ENCODE results near the gene POMGNT1. TPM values are rescaled to one million over a fixed set of nuclear protein-coding genes. Genes with fewer than 3 reads are reported as not detected.

Gene POMGNT1
- polyA plus RNA-seq, 12 donors = 44.8 to 64.6 (median 48.3) TPM; not detected in 1

DNA sequence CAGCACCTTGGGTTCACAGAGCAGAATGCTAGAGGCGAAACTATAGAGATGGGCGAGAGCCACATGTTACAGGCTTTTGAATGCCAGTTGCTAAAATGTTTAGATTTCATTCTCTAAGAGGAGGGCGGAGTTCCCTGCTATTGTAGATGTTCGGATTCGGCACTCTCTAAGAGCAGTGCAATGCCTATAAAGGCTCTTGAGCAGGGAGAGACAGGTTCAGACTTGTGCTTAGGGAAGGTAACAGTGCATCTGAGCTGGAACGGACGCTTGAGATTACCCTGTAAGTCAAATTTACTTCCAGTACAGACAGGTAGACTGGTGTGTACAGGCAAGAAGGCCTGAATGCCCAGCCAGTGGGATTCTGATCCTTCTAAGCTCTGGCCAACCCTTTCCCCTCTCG, 20.2 kb upstream of the POMGNT1 start:
- DNase-seq = no peak

DNA sequence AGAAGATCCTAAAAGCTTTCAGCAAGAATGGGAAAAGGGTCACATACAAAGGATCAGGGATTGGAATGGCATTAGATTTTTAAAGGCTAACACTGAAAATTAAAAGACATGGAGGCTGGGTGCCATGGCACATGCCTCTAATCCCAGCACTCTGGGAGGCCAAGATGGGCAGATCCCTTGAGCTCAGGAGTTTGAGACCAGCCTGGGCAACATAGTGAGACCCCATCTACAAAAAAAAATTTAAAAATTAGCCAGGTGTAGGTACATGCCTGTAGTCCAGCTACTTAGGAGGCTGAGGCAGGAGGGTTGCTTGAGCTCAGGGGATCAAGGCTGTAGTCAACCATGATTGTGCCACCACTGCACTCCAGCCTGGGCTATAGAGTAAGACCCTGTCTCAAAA, 17.3 kb upstream of the POMGNT1 start:
- DNase-seq = no peak

- no peak for DNase-seq
Observed at GRCh38 chr1:46211051-46211450, 12.8 kb upstream of the POMGNT1 start.

- no peak for DNase-seq
Observed at GRCh38 chr1:46210561-46210960, 12.3 kb upstream of the POMGNT1 start.

- DNase-seq = no peak
Observed at GRCh38 chr1:46206399-46206798, 8.2 kb upstream of the POMGNT1 start.

GRCh38 chr1:46205791-46206190, 7.6 kb upstream of the POMGNT1 start:
- no peak for DNase-seq

DNA sequence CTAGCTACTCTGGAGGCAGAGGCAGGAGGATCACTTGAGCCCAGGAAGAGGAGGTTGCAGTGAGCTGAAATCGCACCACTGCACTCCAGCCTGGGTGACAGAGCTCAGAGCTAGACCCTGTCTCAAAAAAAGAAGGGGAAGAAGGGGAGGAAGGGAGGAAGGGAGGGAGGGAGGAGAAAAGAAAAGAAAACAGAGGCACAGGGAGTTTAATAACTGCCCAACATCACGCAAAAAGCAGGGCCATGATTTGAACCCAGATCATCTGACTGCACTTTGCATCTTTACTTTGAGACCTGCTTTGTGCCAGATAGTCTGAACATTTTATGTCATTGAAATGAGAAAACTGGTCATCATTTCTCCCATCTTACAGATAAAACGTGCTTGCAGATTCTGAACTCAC, 6.9 kb upstream of the POMGNT1 start:
- DNase-seq = no peak

DNA sequence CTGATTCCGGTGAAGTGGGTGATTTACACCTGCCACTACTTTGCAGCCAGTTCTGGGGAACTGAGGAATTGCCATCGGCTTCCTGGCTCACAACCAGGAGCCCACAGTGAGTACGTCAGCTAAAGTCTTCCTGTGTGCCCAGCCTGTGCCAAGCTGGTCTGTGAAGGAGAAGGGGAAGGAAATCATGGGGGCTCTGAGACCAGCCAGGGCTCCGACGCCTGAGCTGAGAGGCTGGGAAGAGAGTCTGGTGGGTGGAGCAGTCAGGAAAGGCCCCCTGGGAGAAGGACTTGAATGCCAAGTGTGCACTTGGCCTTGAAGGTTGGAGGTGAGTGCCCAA, 6.1 kb upstream of the POMGNT1 start:
- no peak for DNase-seq

DNA sequence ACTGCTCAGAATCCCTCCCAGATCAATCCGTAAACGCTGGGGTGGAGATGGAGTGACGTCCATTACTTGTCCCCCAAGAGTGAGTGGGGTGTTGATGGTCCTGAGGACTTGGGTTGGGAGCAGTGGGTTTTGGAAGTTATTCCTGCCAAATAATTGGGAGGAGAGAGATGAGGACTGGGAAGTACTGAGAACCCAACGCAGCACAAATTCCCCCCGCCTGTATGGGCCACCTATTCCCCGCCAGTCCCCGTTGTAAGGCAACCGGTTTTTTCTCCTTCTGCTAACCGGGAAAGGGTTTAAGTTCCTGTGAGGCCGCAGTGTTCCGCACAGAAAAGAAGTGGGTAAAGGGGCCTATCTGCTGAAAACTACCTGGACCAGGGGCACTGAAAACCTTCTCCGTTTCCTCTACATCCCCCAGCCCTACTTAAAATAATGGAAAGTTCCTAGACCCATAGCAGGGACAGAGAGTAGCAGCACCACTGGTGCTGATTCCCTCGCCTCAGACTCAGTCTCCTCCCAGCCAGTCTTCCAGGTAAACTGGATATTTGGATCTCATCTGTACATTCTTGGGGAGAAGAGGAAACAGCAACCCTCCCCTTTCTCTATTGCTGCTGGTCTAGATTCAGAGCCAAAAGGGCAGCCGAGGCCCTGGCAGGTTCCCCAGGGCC, 5.6 kb upstream of the POMGNT1 start:
- no peak for DNase-seq

DNA sequence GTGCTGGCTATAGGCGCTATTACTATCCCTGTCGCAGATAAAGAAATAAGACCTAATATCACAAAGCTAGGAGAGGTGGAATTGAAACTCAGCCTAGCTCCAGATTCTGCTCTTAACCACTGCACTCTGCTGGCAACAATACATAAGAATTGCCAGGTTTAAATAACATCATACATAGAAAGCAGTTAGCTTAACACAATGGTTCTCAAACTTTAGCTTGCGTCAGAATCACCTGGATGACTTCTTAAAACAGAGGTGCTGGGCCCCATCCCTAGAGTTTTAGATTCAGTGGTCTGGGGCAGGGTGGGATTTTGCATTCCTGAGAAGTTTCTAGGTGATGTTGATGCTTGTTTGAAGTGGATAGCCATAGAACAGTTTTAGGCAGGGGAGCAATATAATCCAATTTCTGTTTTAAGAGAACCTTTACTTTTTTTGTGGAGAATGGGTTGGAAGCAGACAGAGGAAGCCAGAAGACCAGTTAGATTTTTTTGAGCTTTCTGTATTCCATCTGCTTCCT, 1.1 kb upstream of the POMGNT1 start:
- DNase-seq = no peak

- no peak for DNase-seq
Observed at GRCh38 chr1:46197560-46197963, 672 bp downstream of the POMGNT1 start.

GRCh38 chr1:46196609-46197008, 1.6 kb downstream of the POMGNT1 start:
- DNase-seq = no peak

GRCh38 chr1:46194641-46195193, 3.5 kb downstream of the POMGNT1 start:
- DNase-seq = no peak

DNA sequence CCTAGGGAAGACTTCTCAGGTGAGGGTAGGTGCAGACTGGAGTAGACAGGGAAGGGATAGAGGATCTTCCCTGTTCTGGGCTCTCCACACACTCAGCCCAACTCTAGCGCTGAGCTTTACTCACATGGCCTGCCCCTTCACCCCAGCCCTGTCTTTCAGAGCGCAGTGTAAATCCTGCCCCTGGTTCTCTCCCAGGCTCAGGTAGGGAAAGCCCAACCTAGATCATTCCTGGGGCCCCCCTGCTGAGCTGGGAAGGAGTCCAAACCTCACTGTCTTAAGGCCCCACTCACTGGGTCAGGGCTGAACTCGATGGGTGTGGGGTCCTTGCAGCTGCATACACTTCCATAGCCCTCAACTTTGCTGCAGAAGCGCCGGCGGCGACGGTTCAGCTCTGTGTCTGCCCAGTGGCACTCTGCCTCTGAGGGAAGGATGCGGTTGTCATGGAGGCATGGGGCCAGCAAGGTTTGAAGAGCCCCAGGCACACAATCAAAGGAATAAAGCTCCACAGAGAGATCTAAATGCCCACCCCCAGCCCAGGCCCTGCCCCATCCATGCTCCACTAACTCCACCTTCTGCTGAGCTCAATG, 4.2 kb downstream of the POMGNT1 start:
- DNase-seq = no peak

GRCh38 chr1:46193285-46193684, 4.9 kb downstream of the POMGNT1 start:
- DNase-seq = no peak

DNA sequence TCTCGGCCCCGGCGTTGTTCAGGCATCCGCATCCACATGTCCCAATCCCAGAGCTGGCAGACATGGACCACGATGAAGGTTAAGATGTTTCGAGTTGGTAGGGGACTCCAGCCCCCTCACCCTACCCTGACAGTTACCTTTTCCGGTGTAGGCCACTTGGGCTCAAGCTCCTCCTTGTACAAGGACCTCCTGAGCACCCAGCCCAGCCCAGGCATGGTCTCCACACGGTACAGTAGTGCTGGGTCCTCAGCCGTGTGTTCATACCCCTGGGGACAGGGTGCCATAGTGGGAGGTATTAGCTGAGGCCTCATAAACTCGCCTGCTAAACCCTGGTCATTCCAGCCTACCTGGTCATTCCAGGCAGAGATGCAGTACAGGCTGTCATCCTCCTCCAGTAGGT, 6.1 kb downstream of the POMGNT1 start:
- no peak for DNase-seq

DNA sequence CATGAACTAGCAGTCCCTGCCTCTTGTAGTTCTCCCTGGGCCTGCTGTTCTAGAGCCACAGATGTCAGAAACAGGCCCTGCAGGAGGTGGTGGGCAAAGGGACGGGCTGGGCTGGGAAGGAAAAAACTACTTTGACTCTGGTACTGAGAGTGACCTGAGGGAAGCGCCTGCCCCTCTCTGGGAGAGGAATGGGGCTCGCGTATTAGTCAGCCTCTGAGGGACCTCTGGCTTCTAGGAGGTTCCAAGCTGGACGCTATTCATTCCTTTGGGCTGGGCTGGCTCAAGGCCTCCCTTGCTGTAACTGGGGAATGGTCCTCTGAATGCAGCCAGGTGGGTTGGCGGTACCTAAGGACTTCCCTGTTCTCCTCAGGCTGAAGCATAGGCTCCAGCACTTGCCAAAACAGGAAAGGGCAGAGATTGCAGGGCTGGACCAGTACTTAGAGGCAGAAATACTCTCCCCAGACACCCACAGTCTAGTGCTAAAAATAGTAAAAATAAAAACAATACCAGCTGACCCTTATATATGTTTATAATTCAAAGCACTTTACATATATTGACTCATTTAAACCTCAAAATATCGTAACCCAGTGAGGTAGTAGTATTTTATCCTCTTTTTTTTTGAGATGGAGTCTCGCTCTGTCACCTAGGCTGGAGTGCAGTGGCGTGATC, 7.1 kb downstream of the POMGNT1 start:
- no peak for DNase-seq

DNA sequence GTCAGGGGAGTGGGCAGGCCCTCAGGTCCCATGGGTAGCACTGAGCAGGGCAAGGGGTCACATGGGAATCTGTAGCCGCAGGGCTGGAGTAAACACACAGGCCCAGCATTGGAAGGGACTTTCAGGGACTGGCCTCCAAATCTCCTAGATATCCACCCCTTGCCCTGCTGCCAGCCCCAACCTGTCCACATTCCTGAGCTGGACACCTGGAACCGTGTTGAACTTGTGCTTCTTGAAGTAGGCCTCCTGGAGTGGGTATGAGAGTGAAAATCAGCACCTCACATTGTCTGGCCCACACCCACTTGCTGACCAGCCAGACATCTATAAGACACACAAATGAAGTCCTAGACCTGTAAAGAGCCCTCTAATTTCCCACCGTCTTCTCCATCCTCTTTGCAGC, 7.7 kb downstream of the POMGNT1 start:
- DNase-seq = no peak

- no peak for DNase-seq
Observed at GRCh38 chr1:46188295-46189030, 9.8 kb downstream of the POMGNT1 start.

DNA sequence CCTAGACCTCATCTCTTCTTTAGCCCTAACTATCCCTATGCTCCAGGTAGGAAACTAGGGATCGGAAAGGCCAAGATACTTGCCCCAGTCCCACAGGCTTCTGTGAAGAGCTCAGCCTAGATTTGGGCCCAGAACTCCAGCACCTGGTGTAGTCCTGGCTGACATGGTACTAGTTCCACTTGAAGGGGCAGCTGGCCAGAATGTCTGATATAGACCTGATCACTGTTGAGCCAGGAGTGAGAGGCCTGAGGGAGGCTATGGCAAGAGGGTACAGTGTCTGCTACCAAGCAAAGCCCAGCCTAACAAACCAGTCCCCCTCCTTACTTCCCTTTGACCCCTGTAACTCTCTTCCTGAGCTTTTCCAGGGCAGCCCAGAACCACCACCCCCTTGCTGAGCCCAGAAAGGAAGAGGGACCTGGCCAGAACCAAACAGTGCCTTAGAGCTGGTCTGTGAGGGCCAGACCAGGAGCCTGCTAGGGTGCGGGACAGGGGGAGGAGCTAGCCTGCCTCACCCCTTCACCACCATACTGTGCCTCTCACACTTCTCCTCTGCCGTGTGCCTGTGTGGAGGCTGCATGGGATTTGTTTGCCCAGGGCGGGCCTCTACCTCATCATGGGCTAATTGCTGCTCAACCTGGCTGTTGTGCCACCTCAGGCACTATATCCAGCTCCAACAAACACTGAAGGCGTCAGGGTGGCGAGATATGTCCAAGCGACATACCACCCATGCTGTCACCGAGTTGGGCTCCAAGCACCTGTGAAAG, 10.9 kb downstream of the POMGNT1 start:
- no peak for DNase-seq

DNA sequence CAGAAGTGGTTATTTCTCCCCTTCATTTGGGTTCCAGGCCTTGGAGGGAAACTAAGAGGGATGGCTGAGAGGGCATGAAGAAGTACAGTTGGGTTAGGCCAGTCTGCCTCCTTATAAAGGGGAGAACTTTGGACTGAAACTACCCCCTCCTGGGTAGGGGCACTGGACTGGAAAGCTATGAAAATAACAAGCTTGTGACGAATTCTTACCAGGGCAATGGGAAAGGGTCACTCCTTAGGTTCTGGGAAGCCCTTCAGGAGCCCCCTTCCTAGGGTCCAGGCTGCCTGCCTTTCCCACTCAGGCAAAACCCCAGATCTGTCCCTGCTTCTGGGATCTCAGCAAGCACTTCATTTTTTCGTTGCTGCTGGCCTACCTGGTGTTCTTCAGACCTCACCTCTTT, 12.2 kb downstream of the POMGNT1 start:
- no peak for DNase-seq

Data from muscle of arm (tissue), 12 donors.